ENCODE results near the gene NDRG2.

The NDRG2 gene

DNA sequence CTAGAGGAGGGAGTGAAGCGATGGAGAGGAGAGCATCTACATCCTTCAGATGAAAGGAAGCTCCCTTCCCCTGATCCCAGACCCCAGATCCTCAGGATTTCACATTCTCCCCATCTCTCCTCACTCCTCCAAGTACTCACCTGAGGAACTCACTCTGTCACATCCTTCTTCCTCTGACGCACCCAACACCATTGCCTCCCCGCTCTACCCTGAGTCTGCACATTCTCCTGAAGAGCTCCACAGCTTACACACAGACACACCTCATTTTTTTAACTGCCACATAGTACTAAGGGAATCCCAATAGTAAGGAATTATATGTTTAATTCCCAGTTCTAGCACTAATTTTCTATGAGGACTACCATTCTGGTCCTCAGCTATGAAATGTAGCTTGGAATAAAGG lies 51.4 kb downstream of the NDRG2 start:
- H3K4me3 ChIP-seq (ENCODE audit: low read depth, low read length) = no peak overlapping the region

DNA sequence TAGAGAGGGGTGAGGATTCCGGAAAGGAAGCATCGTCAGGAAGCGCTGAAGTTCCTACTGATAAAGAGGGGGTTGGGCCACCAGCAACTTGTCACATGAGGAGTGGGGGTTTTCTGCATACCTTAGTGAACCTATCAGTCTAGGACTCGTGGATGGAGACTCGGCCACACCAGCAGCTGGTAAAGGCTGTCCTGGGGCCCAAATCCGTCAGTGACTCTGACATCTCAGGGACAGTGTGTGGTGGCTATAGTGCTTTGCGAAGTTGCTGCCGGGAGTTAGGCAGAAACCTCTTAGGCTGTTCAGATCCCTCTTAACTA lies 53.2 kb downstream of the NDRG2 start:
- H3K4me3 ChIP-seq (ENCODE audit: low read depth, low read length) = no peak overlapping the region

DNA sequence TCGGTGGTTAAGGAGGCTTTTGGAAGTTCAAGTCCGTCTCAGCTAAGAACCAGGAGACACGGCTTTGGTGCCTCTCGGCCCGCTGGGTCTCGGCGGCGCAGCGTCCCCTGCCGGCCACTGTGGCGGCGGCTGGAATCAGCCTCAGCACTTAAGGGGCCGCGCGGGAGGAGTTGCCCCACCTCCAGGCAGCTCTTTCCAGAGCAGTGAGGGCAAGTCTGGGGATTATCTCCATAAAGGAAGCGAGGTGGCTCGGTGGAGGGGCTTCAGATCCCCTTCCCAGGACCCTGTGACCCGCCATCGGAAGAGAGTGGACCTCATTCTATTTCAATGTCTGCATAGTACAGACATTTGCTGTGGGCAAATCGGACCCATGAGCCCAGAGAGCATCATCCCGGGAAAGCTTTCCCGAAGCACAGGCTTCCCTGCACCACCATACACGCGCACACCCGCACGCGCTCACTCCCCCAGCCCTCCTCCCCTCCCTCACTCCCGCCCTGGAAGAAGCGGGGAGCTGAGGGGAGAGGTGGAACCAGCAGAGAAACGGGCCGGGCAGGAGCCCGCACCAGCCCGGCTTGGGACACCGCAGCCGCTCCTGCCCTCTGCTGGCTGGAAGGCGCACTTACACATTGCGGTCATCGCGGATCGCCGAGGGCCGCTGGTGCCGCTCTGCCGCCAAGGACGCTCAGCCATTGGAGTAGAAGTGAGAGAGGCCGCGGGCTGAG lies 53.7 kb downstream of the NDRG2 start:
- H3K4me3 ChIP-seq (ENCODE audit: low read depth, low read length) = peak overlapping the region; percentile 81

DNA sequence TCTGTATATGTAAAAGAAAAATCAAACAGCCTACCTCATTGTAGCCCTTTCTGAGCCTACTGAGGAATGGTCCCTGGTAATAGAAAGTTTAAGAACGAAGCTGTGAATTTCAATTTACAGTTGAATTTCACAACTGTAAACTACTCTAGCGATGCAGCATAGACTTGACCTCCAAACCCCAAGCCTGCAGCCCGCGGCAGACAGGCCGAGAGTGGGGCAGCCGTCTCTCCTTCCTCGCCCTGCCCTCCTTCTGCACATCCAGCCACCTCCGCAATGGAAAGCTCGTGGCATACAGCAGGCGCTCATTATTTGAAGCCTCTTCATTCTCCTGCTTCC lies 54.2 kb downstream of the NDRG2 start:
- peak overlapping the region; percentile 81 for H3K4me3 ChIP-seq (ENCODE audit: low read depth, low read length)

DNA sequence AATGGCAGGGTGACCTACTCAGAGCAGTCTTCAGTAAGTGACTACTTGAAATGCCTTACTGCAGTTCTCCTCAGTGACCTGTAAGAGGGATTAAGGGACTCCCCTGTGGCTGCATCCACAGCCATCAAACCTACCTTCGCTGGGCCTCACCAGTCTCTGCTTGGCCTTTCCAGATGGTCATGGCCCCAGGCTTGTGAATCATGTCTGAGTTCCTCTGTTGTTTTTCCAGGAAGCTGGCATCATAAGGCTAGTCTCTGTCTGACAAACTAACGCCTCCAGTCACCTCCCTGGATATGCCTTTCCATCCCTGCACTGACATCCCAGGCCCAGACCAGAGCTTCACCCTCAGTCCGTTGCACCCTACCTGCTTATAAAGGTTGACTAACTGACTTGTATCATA lies 55.5 kb downstream of the NDRG2 start:
- H3K4me3 ChIP-seq (ENCODE audit: low read depth, low read length) = no peak overlapping the region

All from iPS-11a (cell line).